Mesothelial cell of epicardium (in vitro differentiated cells): ENCODE results near the gene COP1. TPM values are rescaled to one million over a fixed set of nuclear protein-coding genes. Genes with fewer than 3 reads are reported as not detected.
"Not testable (repeated sequence)": the region's sequence is repeated elsewhere in the genome, so short reads cannot be mapped to it uniquely, and the experiment has no call there.

Source experiments
- DNase-seq, 2 experiments: peaks; one replicate each; pipeline ENCODE4 v3.0.0; 2021; ENCODE audit warnings: low spot score in 2 of 2; ENCODE audit not compliant: unreplicated experiment in 2 of 2
- H3K27ac Mint-ChIP-seq: 2 replicates; pipeline ENCODE4 v1.8.0; 2021; ENCODE audit warnings: mixed read lengths
- H3K27me3 Mint-ChIP-seq: 2 replicates; pipeline ENCODE4 v1.8.0; 2021; ENCODE audit warnings: low read depth, mixed read lengths
- H3K36me3 Mint-ChIP-seq: 2 replicates; pipeline ENCODE4 v1.8.0; 2021; ENCODE audit warnings: mixed read lengths
- H3K4me1 Mint-ChIP-seq: 2 replicates; pipeline ENCODE4 v1.8.0; 2021; ENCODE audit warnings: mixed read lengths
- H3K4me3 Mint-ChIP-seq: 2 replicates; pipeline ENCODE4 v1.8.0; 2021; ENCODE audit warnings: mild to moderate bottlenecking, moderate library complexity, mixed read lengths
- H3K9me3 Mint-ChIP-seq: 2 replicates; pipeline ENCODE4 v1.8.0; 2021; ENCODE audit warnings: mixed read lengths
- total RNA-seq: library from RNA; stranded (reverse); gene quantifications from 3 replicates; pipeline ENCODE4 v1.2.1, GENCODE V29; 2021
- TF ChIP-seq, protein P1 (sequence below): fragments of 200-600 bp; sonication (generic); IDR thresholded peaks from one replicate; pipeline ENCODE4 v1.5.0; 2021; ENCODE audit warnings: antibody characterized with exemption; ENCODE audit not compliant: unreplicated experiment

COP1 gene
- total RNA-seq, 1 donor from 2014 or later = 47.9 TPM

- Mint-ChIP-seq H3K9me3 (peaks cover 2% of the 10 kb centered on the region), H3K27ac (no peak overlapping the region), H3K4me1 (no peaks in the 10 kb centered on the region)
Observed at GRCh38 chr1:176009951-176010350, 197.1 kb downstream of the COP1 start.

DNA sequence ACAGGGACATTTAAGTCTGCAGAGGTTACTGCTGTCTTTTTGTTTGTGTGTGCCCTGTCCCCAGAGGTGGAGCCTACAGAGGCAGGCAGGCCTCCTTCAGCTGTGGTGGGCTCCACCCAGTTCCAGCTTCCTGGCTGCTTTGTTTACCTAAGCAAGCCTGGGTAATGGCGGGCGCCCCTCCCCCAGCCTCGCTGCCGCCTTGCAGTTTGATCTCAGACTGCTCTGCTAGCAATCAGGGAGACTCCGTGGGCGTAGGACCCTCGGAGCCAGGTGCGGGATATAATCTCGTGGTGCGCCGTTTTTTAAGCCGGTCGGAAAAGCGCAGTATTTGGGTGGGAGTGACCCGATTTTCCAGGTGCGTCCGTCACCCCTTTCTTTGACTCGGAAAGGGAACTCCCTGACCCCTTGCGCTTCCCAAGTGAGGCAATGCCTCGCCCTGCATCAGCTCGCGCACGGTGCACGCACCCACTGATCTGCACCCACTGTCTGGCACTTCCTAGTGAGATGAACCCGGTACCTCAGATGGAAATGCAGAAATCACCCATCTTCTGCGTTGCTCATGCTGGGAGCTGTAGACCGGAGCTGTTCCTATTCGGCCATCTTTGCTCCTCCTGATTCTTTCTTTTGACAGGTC, 199.2 kb downstream of the COP1 start:
- not testable (repeated sequence) for H3K27me3 Mint-ChIP-seq, H3K9me3 Mint-ChIP-seq, H3K27ac Mint-ChIP-seq, H3K4me3 Mint-ChIP-seq, DNase-seq, H3K4me1 Mint-ChIP-seq
- peaks cover 23% of the 10 kb centered on the region for H3K36me3 Mint-ChIP-seq

More at GRCh38 chr1:176009951-176010350, 197.1 kb downstream of the COP1 start:
- DNase-seq = no peak
- TF ChIP-seq, protein P1, sequence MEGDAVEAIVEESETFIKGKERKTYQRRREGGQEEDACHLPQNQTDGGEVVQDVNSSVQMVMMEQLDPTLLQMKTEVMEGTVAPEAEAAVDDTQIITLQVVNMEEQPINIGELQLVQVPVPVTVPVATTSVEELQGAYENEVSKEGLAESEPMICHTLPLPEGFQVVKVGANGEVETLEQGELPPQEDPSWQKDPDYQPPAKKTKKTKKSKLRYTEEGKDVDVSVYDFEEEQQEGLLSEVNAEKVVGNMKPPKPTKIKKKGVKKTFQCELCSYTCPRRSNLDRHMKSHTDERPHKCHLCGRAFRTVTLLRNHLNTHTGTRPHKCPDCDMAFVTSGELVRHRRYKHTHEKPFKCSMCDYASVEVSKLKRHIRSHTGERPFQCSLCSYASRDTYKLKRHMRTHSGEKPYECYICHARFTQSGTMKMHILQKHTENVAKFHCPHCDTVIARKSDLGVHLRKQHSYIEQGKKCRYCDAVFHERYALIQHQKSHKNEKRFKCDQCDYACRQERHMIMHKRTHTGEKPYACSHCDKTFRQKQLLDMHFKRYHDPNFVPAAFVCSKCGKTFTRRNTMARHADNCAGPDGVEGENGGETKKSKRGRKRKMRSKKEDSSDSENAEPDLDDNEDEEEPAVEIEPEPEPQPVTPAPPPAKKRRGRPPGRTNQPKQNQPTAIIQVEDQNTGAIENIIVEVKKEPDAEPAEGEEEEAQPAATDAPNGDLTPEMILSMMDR = no peak
- Mint-ChIP-seq H3K36me3 (peaks cover 21% of the 10 kb centered on the region), H3K4me3 (no peak overlapping the region), H3K27me3 (no peaks in the 10 kb centered on the region)

DNA sequence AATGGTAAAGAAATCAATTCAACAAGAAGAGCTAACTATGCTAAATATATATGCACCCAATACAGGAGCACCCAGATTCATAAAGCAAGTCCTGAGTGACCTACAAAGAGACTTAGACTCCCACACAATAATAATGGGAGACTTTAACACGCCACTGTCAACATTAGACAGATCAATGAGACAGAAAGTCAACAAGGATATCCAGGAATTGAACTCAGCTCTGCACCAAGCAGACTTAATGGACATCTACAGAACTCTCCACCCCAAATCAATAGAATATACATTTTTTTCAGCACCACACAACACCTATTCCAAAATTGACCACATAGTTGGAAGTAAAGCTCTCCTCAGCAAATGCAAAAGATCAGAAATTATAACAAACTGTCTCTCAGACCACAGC, 212.4 kb downstream of the COP1 start:
- not testable (repeated sequence) for H3K27ac Mint-ChIP-seq, H3K4me1 Mint-ChIP-seq, H3K4me3 Mint-ChIP-seq, DNase-seq, H3K27me3 Mint-ChIP-seq
- Mint-ChIP-seq H3K36me3 (peaks cover 32% of the 10 kb centered on the region), H3K9me3 (peaks cover 27% of the 10 kb centered on the region)

GRCh38 chr1:175992825-175993224, 214.3 kb downstream of the COP1 start:
- Mint-ChIP-seq H3K9me3 (peaks cover 18% of the 10 kb centered on the region), H3K36me3 (peaks cover 32% of the 10 kb centered on the region)
- H3K4me1 Mint-ChIP-seq, H3K27me3 Mint-ChIP-seq, H3K27ac Mint-ChIP-seq, H3K4me3 Mint-ChIP-seq, DNase-seq: not testable (repeated sequence)

- H3K27ac Mint-ChIP-seq, DNase-seq, H3K4me3 Mint-ChIP-seq, H3K4me1 Mint-ChIP-seq, H3K27me3 Mint-ChIP-seq: not testable (repeated sequence)
- Mint-ChIP-seq H3K9me3 (peaks cover 18% of the 10 kb centered on the region), H3K36me3 (peaks cover 33% of the 10 kb centered on the region)
Observed at GRCh38 chr1:175992202-175992601, 214.9 kb downstream of the COP1 start.

DNA sequence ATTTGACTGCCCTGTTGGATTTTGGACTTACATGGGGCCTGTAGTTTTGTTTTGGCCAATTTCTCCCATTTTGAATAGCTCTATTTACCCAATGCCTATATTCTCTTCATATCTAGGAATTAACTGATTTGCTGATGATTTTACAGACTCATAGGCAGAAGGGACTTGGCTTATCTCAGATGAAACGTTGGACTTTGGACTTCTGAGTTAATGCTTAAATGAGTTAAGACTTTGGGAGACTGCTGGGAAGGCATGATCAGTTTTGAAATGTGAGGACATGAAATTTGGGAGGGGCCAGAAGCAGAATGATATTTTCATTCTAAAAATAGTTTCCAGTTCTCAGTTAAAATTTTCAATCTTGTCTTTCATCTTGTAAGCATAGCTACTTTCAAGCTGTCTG, 222.3 kb downstream of the COP1 start:
- Mint-ChIP-seq H3K27me3 (no peaks in the 10 kb centered on the region), H3K9me3 (peaks cover 41% of the 10 kb centered on the region), H3K27ac (no peak overlapping the region), H3K4me1 (no peaks in the 10 kb centered on the region), H3K4me3 (no peak overlapping the region), H3K36me3 (peaks cover 65% of the 10 kb centered on the region)
- TF ChIP-seq, protein P1 = no peak
- DNase-seq = no peak

- no peaks in the 10 kb centered on the region for H3K27me3 Mint-ChIP-seq
- TF ChIP-seq, protein P1 = no peak
- no peak overlapping the region for H3K4me3 Mint-ChIP-seq
- no peak overlapping the region for H3K27ac Mint-ChIP-seq
- DNase-seq = no peak
- peaks cover 41% of the 10 kb centered on the region for H3K9me3 Mint-ChIP-seq
- H3K36me3 Mint-ChIP-seq = peaks cover 65% of the 10 kb centered on the region
- no peaks in the 10 kb centered on the region for H3K4me1 Mint-ChIP-seq
Observed at GRCh38 chr1:175984057-175984812, 222.9 kb downstream of the COP1 start.

DNA sequence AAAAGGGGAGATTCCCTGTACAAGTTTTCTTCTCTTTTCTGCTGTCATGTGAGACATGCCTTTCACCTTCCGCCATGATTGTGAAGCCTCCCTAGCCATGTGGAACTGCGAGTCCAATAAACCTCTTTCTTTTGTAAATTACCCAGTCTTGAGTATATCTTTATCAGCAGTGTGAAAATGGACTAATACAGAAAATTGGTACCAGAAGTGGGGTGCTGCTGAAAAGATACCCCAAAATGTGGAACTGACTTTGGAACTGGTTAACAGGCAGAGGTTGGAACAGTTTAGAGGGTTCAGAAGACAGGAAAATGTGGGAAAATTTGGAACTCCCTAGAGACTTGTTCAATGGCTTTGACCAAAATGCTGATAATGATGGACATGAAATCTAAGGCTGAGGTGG, 223.7 kb downstream of the COP1 start:
- H3K36me3 Mint-ChIP-seq = peaks cover 64% of the 10 kb centered on the region
- peaks cover 41% of the 10 kb centered on the region for H3K9me3 Mint-ChIP-seq
- H3K27ac Mint-ChIP-seq, H3K27me3 Mint-ChIP-seq, H3K4me3 Mint-ChIP-seq, DNase-seq, H3K4me1 Mint-ChIP-seq: not testable (repeated sequence)
